GM12801 (cell line): ENCODE results near the gene CNTFR.

Experiments
- TF ChIP-seq, protein P1 (sequence below): IDR thresholded peaks from one replicate; pipeline ENCODE4 v1.5.1; 2011; ENCODE audit warnings: control low read depth; ENCODE audit not compliant: insufficient read length; ENCODE audit errors: extremely low read depth

Gene CNTFR

DNA sequence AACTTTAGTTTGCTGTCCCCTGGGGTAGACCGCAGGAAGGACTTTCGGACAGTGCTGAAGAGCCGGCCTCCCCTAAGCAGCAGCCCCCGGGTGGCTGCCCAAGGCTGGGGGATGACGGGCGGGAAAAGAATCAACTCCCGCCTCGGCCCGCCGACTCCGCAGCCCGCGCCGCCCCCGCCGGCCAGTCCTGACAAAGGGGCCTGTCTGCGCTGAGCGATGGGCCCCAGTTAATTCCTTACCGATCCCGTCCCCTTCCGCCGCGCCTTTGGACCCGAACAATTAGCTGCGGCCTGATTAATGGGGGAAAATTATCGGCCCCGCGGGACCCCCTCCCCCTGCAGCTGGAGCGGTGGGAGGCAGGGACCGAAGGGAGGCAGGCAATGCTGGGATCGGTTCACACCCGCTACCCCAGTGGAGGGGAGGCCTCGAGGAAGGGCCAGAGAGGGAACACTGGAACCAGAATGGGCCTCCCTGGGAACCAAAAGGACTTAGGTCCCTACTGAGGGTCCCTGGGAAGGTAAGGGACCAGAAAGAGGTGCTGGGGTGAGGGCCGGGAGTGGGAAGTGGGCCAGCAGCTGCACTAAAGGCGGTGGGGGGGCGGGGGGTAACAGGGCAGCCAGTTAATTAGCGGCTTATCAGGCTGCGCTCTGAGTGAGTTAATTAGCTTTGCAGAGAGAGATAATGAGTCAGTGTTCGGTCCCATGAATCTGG is 35.1 kb upstream of the CNTFR start:
- TF ChIP-seq, protein P1, sequence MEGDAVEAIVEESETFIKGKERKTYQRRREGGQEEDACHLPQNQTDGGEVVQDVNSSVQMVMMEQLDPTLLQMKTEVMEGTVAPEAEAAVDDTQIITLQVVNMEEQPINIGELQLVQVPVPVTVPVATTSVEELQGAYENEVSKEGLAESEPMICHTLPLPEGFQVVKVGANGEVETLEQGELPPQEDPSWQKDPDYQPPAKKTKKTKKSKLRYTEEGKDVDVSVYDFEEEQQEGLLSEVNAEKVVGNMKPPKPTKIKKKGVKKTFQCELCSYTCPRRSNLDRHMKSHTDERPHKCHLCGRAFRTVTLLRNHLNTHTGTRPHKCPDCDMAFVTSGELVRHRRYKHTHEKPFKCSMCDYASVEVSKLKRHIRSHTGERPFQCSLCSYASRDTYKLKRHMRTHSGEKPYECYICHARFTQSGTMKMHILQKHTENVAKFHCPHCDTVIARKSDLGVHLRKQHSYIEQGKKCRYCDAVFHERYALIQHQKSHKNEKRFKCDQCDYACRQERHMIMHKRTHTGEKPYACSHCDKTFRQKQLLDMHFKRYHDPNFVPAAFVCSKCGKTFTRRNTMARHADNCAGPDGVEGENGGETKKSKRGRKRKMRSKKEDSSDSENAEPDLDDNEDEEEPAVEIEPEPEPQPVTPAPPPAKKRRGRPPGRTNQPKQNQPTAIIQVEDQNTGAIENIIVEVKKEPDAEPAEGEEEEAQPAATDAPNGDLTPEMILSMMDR = no peak

DNA sequence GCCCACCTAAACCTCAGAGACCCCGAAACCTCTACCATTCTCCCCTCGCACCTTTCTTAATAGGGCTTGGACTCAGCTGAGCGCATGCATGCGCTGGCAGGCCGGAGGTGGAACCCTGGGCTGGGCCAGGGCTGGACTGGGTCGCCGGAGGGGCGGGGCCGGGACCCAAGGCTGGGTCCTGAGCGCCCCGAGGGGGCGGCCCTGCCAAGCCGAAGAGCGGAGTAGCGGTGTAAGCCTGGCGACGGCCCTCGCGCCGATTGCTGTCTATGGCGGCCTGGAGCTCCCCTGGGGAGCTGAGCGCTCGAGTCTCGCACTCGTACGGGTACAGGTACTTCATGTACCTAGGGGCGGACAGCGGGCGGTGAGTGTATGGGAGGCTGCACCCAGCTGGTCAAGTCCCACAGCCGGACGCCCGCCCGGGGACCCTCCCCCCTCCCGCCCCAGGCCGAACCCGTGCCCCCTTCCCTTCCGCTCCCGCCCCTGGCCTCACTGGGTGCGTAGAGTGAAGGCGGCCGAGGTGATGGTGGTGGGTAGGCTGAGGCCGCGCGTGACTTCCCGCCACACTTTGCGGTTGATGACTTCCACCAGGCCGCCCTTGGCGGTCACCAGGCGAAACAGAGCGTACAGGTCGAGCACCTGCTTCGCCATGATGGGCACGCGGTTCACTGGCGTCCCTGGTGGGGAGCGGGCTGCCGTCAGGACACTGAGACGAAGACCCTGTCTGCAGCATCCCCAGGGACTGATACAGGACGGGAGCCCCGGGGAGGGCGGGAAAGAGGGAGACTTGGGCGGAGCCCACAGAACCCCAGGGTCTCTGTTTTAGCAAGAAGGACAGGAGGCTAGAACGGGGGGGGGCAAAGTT is 34.1 kb upstream of the CNTFR start:
- TF ChIP-seq, protein P1 = no peak

DNA sequence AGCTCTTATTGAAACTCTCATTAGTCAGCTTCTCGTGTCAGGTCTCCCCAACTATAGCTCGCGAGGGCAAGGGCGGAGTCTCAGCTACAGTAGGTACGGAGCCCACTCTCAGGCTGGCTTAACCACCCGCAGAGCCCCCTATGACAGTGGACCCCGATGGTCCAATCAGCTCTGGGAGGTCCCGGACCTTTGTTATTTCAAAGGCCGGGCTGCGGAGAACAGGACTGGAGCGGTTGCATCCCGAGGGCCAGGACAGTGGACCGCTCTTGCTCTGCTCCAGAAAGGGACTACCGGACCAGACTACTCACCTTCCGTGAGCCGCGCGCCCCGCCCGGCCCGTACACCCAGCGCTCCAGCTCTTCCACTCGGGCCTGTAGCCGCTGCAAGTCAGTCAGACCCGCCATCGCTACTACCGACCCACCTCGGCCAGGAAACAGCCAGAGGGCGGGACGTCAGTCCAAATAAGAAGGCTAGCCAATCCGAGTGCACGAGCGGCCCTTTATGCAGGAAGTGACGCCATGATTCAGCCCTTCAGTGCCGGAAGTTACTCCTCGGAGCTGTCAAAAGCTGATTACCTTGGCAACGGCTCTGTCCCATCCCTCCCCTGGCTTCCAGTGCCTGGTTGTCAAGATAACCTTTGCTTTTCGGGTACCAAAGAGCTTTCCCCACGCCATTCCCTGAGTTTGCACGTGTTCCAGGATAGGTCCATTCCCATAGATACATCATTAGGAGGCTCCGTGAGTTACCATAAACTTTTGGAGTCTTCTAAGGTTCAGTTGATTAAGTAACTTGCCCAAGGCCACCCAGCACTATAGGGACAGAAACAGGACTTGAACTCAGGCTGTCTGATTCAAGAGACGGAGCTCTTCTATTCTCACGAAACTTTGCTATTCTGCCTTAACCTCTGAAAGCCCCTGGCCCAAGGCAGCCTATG is 30.8 kb upstream of the CNTFR start, which contains the start of gene DCTN3:
Gene DCTN3, minus strand, starts transcription at position 435 of the 934 bp plus-strand sequence. Its CDS starts 31 bp downstream, at position 404.
- TF ChIP-seq, protein P1 = no peak

DNA sequence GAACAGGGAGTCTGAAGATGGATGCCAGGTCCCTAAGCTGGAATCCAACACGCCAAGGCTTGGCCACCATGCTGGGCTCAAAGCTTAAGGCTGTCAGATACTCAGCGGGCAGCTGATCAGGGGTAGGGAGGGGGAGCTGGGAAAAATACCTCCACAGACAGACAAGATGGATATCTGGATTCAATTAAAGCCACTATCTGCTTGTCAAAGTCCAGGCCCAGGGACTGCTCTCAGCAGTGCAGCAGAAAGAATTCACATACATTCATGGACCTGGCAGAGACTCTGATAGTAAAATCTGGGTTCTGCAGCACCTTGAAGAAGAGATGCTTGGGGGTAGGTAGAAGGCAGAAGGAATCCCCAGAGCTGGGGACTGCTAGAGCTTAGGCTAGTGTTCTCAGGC is 25.6 kb upstream of the CNTFR start:
- TF ChIP-seq, protein P1 = no peak

DNA sequence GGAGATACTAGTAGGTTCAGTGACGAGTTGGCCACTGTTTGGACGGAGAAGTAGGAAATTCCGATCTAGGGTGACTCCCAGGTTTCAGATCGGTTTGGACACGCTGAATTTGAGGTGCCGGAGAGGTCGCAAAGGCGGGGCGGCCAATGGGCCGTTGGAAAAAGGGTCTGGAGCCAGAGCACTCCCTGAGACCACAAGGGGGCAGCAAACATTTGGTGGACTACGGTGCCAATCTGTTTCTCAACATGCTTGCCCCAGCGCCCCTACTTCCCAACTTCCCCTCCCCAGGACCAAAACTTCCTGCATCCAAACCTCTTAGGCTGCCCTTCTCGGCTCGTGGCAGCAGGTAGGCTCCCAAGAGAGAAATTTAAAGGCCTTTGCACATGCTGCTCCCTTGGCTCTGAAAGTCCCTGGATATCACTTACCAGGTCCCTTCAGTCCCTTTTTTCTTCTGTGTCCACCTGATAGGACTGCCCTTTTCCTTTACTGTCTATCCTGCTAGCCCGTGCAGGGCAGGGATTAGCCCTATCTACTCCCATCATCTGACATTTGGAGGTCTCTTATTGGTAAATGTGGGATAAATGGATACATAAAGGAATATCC is 23.4 kb upstream of the CNTFR start:
- TF ChIP-seq, protein P1 = no peak

DNA sequence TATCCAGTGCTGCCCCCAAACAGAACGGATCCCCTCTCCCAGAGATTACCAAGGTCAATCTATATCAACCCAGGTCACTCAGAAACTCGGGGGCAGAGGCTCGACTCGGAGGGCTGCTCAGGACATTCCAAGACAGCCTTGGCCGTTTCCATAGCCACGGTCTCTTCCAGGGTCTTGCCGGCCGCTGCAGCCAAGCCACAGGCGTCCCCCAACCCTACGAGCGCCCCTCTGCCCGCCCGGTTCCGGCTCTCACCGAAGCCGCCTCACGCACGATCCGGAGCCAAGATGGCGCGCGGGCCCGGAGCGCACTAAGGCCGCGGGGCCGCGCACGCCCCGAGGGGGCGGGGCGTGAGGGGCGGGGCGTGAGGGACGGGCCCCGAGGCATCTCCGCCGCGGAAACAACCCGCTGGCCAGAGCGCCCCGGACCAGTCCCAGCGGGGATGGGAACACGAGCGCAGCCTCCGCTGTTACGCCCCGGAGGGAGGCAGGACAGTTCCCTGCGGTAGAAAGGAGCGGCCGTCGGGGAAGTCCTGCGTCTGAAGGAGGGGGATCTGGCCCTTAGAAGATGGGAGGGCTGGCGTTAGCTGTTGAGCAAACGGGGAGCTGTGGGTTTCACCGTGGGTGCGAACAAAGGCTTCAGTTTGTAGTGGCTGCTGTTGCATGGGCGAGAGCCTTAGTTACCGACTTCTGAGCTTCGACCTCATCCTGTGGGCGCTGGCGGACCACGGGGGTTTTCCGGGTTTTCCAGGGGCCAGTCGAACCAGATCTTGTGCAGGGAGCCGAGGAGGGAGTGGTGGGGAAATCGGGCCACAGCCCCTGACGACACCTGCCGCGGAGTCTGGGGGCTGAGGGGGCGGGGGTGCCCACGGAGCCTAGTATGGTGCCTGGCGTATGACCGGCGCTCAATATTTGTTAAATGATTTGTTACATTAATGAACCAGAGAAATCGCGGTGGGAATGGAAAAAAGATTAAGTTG is 22.6 kb upstream of the CNTFR start, which contains the start of gene RPP25L:
Gene RPP25L, minus strand, starts transcription at position 287 of the 977 bp plus-strand sequence. CDS start 801 bp downstream, outside the sequence.
- TF ChIP-seq, protein P1 = no peak
